ENCODE measurements around the gene VAV3.

DNA sequence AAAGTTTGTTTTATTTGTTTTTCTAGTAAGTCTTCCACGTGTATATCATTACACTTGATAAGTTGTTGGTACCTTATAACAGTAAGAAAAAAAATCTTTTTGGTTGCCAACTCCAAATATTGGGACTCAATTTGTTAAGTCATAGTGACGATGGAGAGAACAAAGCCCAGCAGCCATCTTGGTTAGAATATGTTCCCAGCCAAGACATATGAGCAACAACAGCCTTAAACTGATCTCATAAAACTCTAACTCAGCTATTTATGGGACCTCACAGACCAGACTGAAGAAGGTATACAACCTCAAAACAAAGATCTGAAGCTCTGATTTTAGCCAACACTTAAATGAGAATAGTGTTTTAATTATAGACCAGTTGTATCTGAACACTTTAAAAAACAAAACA is 281.3 kb downstream of the VAV3 start:
- TF ChIP-seq, protein P1, sequence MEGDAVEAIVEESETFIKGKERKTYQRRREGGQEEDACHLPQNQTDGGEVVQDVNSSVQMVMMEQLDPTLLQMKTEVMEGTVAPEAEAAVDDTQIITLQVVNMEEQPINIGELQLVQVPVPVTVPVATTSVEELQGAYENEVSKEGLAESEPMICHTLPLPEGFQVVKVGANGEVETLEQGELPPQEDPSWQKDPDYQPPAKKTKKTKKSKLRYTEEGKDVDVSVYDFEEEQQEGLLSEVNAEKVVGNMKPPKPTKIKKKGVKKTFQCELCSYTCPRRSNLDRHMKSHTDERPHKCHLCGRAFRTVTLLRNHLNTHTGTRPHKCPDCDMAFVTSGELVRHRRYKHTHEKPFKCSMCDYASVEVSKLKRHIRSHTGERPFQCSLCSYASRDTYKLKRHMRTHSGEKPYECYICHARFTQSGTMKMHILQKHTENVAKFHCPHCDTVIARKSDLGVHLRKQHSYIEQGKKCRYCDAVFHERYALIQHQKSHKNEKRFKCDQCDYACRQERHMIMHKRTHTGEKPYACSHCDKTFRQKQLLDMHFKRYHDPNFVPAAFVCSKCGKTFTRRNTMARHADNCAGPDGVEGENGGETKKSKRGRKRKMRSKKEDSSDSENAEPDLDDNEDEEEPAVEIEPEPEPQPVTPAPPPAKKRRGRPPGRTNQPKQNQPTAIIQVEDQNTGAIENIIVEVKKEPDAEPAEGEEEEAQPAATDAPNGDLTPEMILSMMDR (IDR thresholded peaks at IDR 0.05), result no peak
- TF ChIP-seq POLR2A (IDR thresholded peaks at IDR 0.05), result no peak

All from body of pancreas (tissue), 4 donors.